ENCODE data around the gene MIGA2. TPM values are rescaled to one million over a fixed set of nuclear protein-coding genes. Genes with fewer than 3 reads are reported as not detected.

Gene MIGA2
- total RNA-seq, 2 experiments from 2014 or later = 27.7 to 37.7 TPM

DNA sequence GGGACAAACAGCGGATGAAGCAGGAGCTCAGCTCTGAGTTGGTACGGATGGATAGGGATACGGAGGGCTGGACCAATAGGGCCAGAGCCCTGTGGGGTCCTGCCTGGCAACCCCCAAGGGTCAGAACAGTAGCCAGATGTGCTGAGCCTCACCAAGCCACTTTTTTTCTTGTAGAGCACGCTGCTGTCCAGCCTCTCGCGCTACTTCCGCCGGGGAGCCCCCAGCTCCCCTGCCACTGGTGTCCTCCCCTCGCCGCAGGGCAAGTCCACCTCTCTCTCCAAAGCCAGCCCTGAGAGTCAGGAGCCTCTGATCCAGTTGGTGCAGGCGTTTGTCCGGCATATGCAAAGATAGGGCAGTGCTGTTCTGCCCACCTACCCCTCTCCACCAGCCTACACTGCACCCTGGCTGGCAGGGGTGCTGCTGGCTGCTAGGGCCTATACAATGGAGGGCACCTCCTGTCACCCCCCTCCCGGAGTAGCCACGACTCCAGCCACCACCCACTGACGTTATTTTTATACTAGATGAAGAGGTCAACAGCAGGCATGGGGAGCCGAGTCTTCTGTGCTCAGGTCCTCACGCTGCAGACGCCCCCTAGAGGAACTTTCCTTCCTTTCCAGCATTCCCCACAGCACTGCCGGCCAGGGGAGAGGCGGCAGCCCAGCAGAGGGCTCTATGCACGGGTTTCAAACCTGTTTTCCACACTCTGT is 29.9 kb upstream of the MIGA2 start:
- Histone ChIP-seq H3K9me3 (ENCODE audit: low read length) (no peaks in the 10 kb centered on the region), H3K4me3 (ENCODE audit: low read depth, low read length, poor library complexity, severe bottlenecking) (no peak overlapping the region), H4K20me1 (ENCODE audit: insufficient read depth, low read length) (no peaks in the 10 kb centered on the region), H3K79me2 (ENCODE audit: insufficient read depth, low read depth, low read length) (no peaks in the 10 kb centered on the region), H3K9me2 (ENCODE audit: insufficient read depth, low read length) (no peaks in the 10 kb centered on the region), H2AFZ (ENCODE audit: low read length) (no peak overlapping the region), H3K27ac (ENCODE audit: low read depth, low read length, poor library complexity, severe bottlenecking) (no peak overlapping the region), H3K36me3 (ENCODE audit: insufficient read depth, low read length) (peaks cover 78% of the 10 kb centered on the region), H3K4me2 (ENCODE audit: low read length) (no peak overlapping the region), H3K4me1 (ENCODE audit: insufficient read depth, low read length, poor library complexity, severe bottlenecking) (no peaks in the 10 kb centered on the region)
- TF ChIP-seq, protein P1, sequence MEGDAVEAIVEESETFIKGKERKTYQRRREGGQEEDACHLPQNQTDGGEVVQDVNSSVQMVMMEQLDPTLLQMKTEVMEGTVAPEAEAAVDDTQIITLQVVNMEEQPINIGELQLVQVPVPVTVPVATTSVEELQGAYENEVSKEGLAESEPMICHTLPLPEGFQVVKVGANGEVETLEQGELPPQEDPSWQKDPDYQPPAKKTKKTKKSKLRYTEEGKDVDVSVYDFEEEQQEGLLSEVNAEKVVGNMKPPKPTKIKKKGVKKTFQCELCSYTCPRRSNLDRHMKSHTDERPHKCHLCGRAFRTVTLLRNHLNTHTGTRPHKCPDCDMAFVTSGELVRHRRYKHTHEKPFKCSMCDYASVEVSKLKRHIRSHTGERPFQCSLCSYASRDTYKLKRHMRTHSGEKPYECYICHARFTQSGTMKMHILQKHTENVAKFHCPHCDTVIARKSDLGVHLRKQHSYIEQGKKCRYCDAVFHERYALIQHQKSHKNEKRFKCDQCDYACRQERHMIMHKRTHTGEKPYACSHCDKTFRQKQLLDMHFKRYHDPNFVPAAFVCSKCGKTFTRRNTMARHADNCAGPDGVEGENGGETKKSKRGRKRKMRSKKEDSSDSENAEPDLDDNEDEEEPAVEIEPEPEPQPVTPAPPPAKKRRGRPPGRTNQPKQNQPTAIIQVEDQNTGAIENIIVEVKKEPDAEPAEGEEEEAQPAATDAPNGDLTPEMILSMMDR (conservative IDR thresholded peaks at IDR 0.05; ENCODE audit: low read length) = peak; percentile 98
- TF ChIP-seq EZH2phosphoT487 (IDR thresholded peaks at IDR 0.05; ENCODE audit: borderline replicate concordance, low read depth, low read length) = no peak
- intact Hi-C loops (cut with micrococcal nuclease; ENCODE audit: unreplicated experiment) = loop anchor here (5.0 kb wide), 1 partner anchor 144 kb away; no protein-coding TSS in a partner anchor
- peak; percentile 75 for DNase-seq (ENCODE audit: low spot score)
- POLR2A ChIA-PET = interaction anchor here (0.6 kb wide), 1 partner anchor 25 kb away, joined by 3 read pairs; no protein-coding TSS in a partner anchor
- BruUV-seq (replicated peaks) = TSS peak; percentile 88
- CTCF ChIA-PET (ENCODE audit: unreplicated experiment) = interaction anchor here (1.0 kb wide), 1 partner anchor 177 kb away, joined by 4 read pairs; no protein-coding TSS in a partner anchor

DNA sequence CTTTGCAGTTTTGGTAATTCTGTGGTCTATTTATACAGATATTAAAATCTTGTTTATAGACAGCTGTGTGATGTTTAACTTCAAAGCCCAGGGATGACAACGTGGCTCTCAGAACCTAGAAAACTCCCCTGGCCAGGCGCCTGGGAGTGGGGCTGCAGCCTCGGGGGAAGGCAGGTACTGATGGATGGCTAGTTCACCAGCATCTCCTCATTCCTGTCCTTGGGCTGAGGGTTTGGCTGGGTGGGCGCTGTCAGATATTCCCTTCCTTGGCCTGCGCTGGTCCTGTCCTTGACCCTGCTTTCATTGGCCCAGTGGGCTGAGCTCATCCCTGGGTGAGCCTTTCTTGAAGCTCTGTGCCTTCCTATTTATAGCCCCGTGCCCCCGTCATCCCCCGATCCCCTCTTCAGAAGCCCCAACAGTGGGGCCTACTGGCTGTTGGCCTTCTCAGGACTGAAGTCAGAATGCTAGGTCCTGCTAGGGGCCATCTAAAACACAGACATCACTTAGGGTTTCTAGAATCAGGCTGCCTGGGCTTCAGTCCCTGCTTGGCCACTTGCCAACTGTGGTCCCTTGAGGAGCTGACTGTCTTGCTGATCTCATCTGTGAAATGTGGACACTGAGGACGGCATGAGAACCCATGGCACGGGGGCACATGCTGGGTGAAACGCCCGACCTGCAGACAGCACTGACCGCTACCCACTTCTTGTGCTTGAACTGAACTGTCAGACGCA is 29.2 kb upstream of the MIGA2 start:
- BruUV-seq (replicated peaks) = no TSS peak
- POLR2A ChIA-PET = interaction anchor here (0.6 kb wide), 1 partner anchor 26 kb away, joined by 3 read pairs; no protein-coding TSS in a partner anchor

More for the DNA sequence above, 29.2 kb upstream of the MIGA2 start:
- Histone ChIP-seq H3K4me3 (ENCODE audit: low read depth, low read length, poor library complexity, severe bottlenecking) (no peak overlapping the region), H3K27ac (ENCODE audit: low read depth, low read length, poor library complexity, severe bottlenecking) (no peak overlapping the region), H2AFZ (ENCODE audit: low read length) (no peak overlapping the region), H4K20me1 (ENCODE audit: insufficient read depth, low read length) (no peaks in the 10 kb centered on the region), H3K4me1 (ENCODE audit: insufficient read depth, low read length, poor library complexity, severe bottlenecking) (no peaks in the 10 kb centered on the region), H3K79me2 (ENCODE audit: insufficient read depth, low read depth, low read length) (no peaks in the 10 kb centered on the region), H3K9me2 (ENCODE audit: insufficient read depth, low read length) (no peaks in the 10 kb centered on the region), H3K9me3 (ENCODE audit: low read length) (no peaks in the 10 kb centered on the region), H3K36me3 (ENCODE audit: insufficient read depth, low read length) (peaks cover 71% of the 10 kb centered on the region), H3K4me2 (ENCODE audit: low read length) (no peak overlapping the region)
- CTCF ChIA-PET (ENCODE audit: unreplicated experiment) = no interaction called here
- no peak for DNase-seq (ENCODE audit: low spot score)
- intact Hi-C loops (cut with micrococcal nuclease; ENCODE audit: unreplicated experiment) = loop anchor here (5.0 kb wide), 1 partner anchor 145 kb away; no protein-coding TSS in a partner anchor
- TF ChIP-seq, protein P1 (conservative IDR thresholded peaks at IDR 0.05; ENCODE audit: low read length) = peak; percentile 67
- TF ChIP-seq EZH2phosphoT487 (IDR thresholded peaks at IDR 0.05; ENCODE audit: borderline replicate concordance, low read depth, low read length) = no peak

All from OCI-LY7 (cell line).